Muscle of back (tissue), 11 donors: Measurements from ENCODE around the gene TLL2. TPM values are rescaled to one million over a fixed set of nuclear protein-coding genes. Genes with fewer than 3 reads are reported as not detected.

Source experiments
- DNase-seq, 3 donors: peaks; one replicate each; pipeline versions ENCODE4 v3.0.0 to v3.0.0-alpha.2; 2013
- polyA plus RNA-seq, 10 donors: library from polyadenylated mRNA; unstranded; fragments of 120-200 nt; gene quantifications; one replicate each; pipeline ENCODE4 v1.2.1, GENCODE V29; 2013; ENCODE audit not compliant: insufficient read length in 10 of 10

The TLL2 gene
- polyA plus RNA-seq, 10 donors = 0.99 to 5.2 (median 3.9) TPM

DNA sequence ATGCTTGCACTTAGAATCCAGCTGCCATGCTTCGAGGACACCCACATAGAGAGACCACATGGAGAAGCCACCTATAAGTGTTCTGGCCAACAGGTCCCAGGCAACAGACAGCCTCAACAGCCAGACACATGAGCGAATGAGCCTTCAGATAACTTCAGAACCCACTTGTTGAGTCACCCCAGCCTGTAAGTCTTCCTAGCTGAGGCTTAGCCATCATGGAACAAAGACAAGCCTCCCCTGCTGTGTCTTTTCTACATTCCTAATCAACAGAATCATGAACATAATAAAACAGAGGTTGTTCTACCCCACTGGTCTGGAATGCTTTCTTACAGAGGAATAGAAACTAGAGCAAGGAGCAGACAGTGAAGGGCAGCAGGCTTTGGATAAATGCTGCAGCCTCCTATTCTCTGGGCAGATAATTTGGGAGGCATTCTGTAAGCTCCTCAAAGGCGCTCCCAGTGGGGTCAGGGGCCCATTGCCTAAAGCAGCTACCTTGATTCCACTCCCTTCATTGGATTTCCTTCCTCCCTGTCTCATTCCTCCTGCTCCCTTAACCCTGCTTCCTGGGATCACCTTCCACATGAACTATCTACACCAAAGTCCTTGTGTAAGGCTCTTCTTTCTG is 4.6 kb downstream of the TLL2 start:
- DNase-seq = peak in 1 of 3 donors; percentile 48

DNA sequence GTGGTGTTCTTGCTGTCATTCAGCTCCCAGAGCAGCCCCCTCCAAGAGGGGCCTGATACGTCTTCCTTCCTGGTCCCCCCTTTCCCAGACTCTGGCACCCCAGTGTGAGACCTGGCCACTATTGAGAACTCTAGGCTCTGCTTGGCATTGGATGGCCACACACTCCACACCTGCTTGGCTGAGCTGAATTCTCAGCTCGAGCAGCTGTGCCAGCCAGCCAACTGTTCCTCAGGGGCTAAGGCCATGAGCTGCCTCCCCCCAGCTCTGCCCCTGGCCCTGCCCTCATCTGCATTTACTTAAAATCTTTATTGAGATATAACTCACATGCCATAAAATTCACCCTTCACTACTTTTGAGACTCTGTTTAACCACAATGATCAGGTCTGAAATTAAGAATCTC is 6.7 kb downstream of the TLL2 start:
- DNase-seq = no peak

DNA sequence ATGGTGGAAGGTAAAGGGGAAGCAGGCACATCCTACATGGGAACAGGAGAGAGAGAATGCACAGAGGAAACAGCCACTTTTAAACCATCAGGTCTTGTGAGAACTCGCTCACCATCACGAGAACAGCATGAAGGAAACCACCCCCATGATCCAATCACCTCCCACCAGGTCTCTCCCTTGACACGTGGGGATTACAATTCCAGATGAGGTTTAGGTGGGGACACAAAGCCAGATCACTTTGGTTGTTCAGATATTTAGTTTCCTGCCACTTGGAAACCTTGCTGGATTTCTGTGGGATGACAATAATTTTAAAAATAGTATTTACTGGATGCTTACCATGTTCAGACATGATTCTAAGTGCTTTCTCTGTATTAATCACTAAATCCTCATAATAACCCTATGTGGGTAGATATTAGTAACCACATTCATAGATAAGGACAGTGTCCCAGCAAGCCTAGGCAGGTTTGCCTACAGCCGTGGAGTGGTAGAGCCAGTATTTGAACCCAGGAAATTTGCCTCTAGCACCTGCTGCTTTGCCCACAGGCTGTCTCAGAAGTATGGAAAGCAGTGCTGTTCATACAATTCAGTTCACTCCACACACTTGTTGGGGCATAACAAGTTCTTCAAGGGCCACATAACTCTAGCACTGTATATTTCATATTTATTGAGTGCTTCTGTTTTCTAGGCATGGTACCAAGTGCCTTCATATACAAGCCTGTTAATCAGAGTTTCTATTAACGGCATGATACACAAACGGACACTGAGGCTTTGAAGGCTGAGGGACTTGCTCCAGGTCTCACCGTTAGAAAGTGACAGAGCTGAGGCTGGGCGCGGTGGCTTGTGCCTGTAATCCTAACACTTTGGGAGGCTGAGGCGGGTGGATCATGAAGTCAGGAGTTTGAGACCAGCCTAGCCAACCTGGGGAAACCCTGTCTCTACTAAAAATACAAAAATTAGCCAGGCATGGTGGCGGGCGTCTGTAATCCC is 8.3 kb downstream of the TLL2 start:
- no peak for DNase-seq

DNA sequence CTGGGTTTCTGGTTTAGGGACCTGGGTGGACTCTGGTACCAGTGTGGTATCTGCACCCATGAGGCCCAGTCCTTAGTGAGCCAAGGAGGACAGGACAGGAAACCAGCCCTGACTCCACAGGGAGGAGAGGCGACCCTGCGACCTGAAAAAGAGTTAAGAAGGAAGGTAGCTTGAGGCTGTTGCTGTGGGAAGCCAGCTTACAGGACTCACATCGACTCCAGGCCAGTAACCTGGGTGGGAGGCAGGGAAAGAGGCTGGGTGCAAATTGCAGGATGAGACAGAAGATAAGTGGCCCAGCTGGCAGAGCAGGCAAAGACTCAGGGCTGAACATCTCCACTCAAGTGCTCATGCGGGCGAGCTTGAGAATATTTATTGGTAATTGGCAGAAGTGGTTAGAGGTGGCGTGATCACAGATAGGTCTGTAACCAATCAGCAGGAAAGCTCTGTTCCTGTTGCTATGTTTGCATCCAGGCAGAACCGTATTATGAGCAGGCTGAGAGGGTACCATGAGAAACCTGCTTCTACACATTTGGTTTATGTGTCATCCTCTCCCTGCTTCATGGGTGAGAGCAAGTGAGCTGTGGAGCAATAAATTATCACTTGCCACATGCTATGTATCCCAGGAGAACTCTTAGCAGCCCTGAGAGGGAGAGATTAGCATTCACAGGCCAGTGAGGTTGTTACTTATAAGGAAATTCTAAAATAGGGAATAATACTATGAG is 11.0 kb downstream of the TLL2 start:
- DNase-seq = no peak

DNA sequence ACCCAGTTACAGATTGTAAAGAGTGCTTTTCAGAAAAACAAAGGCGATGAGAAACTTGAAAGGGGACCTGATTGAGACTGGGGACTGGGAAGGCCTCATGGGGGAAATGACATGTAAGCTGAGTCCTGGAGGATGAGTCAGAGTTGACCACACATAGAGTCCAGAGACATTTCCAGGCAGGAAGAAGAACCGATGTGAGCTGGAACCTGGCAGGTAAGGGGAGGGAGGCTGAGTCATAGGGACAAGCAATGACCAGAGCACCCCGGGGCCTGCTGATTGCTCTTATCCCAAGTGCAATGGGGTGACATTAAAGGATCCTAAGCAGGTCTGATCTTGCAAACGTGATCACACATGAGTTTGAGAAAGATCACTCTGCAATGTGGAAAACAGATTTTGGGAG is 11.7 kb downstream of the TLL2 start:
- DNase-seq = no peak

DNA sequence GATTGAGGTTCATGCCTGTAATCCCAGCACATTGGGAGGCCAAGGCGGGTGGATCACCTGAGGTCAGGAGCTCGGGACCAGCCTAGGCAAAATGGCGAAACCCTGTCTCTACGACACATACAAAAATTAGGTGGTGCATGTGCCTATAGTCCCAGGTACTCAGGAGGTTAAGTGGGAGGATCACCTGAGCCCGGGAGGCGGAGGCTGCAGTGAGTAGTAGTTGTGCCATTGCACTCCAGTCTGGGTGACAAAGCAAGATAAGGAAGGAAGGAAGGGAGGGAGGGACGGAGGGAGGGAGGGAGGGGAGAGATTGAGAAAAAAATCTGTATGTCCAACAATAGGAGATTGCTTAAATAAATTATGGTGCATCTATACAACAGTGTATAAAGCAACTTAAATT is 13.2 kb downstream of the TLL2 start:
- no peak for DNase-seq

DNA sequence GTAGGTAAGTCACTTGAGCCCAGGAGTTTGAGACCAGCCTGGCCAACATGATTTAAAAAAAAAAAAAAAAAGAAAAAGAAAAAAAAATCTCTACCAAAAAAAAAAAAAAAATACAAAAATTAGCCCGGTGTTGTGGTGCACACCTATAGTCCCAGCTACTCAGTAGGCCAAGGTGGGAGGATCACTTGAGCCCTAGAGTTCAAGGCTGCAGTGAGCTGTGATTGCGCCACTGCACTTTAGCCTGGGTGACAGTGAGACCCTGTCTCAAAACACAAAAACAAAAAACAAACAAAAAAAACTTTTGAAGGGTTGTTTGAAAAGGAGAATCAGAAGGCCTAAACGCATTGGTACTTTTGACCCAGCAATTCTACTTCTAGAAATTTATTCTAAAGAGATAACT is 13.7 kb downstream of the TLL2 start:
- DNase-seq = no peak

DNA sequence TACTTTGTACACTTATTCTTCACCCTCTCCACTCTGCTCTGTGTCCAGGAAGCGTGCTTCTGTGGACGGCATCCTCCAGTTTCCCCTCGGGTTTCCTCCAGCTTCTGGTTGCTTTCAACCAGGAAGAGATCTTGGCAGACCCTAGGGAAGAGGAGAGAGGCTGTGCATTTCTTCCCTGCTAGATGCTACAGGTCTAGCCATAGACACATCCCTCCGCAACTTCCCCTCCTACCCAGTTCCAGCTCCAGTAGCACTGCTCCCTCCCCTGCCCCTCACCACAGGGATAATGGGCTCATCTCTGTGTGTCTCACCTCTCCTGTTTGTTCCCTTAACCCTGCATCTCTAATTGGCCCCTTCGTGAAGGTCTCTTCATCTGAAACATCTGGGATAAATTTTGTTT is 16.3 kb downstream of the TLL2 start:
- no peak for DNase-seq

DNA sequence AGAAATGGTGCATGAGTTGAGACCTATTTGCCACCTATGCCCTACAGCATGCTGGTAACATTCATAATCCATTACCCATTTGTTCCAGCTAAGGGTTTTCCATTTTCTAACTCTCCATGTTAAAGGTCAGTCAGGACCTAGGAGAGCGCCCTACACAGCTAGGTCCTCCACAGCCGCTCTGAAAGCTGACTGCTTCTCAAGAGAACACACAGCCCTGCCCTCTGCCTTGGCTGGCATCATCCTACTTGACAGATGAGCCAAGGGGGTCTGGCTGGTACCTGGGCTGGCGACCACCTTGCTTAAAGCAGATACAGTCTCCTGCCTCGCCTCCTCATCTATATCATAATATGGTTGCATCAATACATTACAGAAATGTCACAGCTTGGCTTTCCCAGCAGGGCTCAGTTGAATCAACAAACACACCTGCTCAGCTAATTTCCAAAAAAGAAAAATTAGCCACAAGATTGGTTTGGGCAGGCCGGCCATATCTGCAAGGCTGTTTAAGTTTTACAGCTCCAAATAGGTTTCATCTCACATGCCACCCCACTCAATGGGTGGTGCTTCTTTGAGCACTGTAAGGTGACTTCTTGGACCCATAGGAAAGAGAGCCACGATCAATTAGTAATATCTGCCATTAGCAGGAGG is 17.3 kb downstream of the TLL2 start:
- DNase-seq = peak in 2 of 3 donors; percentile 10 to 44

DNA sequence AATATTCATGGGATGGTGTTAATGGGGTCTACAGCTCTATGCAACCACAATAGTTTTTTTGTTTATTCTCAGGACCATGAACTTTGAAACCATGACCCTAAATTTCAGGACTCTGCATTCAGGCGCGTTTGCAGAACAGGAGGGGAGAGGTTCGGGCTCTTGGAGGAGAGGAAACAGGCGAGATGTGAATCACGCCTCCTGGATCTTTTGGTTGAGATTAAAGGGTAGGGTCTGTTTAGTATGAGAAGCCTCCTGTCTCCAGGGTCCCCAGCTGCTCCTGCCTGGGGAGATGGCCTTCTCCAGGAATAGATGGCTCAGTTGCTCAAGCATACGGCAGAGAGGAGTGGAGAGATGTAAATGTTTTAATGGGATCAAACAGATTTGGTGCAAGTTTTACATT is 18.2 kb downstream of the TLL2 start:
- no peak for DNase-seq

DNA sequence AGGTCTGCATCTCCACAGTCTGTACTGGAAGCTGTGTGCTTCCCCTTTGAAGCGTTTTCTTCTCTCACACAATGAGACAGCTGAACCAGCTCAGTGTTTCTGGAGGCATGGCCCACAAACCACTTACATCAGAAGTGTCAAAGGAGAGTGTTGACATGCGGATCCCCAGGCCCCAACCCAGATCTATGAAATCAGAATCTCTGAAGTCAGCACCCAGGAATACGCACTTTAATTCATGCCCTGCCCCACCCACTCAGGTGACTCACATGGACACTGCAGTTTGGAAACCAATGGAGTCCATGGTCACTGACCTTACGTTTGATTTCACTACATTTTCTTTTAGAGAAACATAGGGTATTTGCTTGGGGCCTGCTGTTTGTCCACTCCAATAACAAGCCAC is 19.0 kb downstream of the TLL2 start:
- no peak for DNase-seq

DNA sequence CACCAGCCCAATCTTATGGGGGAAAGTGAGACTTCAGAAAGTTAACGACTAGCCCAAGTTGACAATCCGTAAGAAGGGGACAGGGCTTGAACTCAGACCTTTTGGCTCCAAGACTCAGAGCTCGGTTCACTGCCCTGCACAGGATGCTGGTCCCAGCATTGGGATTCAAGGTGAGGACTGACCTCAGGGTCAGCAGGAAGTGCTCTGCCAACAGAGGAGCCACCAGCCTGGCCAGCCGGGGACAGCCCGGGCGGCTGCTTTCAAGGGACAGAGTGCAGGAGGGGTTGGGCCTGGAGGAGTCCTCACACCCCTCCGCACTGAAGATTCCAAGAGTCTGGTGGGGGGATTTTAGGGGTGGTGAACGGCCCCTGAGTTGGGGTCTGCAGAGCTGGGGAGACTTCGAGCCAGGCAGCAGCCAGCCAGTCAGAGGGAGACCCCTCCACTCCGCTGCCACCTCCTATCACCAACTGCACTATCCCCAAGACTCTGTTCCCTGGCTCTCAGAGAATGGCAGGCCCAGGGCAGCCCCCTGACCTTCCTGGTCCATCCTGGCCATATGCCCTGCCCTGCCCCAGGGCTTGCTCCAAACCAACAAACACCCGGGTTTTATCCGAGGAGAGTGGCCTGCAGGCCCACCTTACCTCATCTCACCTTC is 19.7 kb downstream of the TLL2 start:
- DNase-seq = no peak

DNA sequence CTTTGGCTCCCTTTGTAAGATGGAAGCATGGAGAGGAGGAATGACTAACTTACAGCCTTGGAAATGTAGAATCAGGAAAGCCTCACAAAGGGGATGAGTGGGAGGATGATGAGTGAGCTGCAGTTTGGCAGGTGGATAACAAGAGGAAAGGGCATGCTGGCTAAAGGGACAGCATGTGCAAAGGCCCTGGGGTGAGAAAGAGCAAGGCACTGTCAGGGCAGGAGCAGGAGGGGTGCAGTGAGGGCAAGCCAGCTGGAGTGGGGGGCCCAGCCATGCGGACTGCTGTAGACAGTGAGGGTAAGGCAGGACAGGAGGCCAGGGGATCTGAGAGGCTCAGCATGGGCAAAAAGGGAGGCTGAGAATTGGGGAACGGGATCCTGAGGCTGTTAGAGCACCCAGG is 20.5 kb downstream of the TLL2 start:
- DNase-seq = no peak

DNA sequence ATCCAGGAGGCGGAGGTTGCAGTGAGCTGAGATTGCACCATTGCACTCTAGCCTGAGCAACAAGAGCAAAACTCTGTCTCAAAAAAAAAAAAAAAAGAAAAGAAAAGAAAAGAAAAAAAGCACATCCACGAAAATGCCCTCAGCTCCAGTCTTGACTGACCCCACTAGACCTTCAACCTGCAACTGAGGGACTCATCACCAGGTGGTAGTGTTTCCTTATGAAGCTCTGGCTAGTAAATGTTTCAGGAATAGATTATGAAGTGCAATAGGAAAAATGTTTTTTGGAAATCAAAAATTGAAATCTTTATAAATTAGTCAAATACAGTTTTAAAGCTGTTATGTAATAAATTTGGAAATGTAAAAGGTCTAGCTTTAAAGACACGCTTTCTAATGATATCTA is 22.4 kb downstream of the TLL2 start:
- no peak for DNase-seq

DNA sequence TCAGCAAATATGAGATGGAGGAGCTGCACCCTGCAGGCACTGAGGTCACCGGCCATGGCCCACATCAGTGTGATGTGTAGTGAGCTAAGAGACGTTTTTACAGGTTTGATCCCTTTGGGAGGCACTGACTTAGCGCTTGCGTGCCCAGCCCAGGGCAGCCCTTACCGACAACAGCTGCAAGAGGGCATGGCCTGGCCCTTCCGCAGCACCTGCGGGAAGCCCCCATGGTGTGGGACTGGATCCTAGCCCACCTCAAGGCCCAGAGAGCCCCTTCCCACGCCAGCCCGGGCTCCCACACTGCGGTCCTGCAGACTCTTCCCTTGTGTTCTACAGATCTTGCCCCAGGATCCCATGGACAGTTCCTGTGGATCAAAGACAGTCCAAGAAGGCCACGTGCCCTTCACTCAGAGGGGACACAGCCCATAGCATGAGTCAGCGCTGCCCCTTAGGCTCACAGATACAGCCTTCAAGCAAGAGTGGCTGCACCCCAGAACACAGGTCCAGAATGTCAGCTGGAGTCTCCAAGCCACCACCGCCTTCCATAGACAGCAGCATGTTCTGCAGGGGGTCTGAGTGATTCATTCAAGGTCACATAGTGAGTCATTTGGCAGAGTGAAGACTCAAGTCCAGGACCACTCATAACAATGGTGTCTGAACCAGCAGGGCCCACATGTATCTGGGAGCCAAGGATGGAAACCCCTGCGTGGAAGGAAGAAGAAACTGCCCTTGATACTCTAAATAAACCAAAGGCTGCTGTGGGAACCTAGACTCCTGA is 25.4 kb downstream of the TLL2 start:
- no peak for DNase-seq

DNA sequence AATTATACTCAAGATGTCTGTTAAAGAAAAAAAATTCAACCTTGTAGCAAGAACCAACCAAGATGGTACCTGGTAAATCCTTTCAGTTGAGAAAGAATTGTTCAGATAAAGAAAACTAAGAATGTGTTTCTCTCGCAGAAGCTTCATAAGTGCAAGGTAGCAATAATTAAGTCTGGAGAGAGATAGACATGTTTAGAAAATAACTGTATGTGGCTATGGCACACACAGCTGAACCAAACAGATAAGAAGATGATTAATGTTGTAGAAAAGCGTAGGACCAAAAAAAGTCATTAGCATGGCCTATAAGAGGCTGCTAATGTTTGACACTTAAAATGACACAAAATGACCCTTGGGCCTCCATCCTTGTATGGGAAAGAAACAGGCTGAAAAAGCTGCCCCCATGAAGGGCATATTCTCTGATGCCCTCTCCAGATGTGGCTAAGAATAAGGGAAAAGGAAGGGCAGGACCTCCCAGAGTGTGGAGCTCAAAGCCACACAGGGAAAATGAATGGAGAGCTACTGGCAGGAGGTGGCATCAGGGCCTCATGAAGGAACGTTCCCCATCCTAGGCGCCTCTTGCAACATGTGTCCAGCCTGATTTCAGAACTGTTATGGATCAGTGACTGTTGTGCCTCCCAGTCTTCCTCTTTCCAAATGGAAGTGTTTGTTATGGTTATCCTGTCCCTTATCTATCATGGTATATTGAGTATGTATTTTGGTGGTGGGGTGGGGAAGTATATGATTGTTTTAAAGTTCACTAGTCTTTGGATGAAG is 30.7 kb downstream of the TLL2 start:
- no peak for DNase-seq

DNA sequence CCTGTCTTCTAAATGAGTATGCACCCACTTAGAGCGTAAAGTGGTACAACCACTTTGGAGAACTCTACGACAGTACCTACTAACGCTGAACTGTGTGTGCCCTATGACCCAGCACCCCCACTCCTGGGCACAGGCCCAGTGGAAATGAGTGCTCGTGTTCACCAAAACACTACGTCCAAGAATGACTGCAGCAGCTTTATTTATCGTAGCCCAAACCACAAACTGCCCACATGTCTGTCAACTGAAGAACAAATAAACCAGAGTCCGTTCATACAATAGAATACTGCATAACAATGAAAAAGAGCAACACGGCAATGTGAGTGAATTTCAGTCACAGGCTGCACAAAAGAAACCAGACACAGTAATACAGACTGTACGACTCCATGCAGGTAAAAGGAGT is 35.4 kb downstream of the TLL2 start:
- DNase-seq = no peak

DNA sequence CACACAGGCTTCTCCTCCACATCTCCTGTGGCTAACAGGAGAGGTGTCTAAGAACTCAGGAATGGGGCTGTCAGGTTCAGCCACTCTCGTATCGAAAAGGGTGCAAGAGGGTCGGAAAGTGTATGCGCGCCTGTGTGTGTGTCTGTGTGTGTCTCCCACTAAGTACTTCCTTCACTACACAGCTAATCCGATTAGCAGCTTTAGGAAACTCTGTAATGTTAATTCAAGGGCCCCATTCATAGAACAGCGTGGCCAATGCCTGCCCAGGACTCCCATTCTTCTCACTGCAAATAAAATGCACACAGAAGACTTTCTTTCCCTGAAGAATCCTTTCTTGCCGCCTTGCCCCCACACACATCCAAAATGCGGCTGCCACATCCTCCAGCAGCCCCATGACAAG is 39.9 kb downstream of the TLL2 start:
- no peak for DNase-seq

DNA sequence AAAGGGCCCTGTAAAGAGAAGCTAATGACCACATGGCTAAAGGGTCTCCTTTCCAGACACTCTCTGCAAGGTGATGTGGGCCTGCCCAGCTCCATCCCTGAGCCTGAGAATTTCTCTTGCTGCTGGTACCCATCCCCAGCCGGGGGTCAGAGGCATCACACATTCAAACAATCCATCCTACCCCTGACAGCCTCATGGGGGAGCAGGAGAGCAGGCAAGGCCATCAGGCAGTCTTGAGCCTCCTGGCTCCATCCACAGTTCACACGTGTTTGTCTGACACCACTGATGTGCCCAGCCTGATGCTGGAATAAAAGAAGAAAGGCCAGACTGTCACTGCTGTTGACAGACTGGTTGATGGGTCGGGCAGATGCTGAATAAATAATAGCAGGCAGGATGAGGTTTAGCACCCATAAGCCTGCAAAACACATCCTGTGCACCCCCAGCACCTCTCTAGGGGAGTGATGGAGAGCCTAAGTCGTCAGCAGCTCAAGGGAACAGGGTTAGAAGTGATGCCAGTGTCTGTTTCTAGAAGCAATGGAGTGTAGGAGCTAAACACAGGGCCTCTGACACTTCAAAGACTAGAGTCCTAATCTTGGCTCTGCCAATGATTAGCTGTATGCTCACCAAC is 43.5 kb downstream of the TLL2 start:
- DNase-seq = peak in 1 of 3 donors; percentile 24
